HG02938 (cell line): ENCODE data around the gene BCAT1.
"Not testable (repeated sequence)": the region's sequence is repeated elsewhere in the genome, so short reads cannot be mapped to it uniquely, and the experiment has no call there.

Experiments used
- ATAC-seq: cut with Tn5 transposase; IDR thresholded peaks from one replicate; pipeline ENCODE4 v1.9.1; 2021; ENCODE audit warnings: mild to moderate bottlenecking, moderate library complexity; ENCODE audit not compliant: unreplicated experiment

Gene BCAT1

DNA sequence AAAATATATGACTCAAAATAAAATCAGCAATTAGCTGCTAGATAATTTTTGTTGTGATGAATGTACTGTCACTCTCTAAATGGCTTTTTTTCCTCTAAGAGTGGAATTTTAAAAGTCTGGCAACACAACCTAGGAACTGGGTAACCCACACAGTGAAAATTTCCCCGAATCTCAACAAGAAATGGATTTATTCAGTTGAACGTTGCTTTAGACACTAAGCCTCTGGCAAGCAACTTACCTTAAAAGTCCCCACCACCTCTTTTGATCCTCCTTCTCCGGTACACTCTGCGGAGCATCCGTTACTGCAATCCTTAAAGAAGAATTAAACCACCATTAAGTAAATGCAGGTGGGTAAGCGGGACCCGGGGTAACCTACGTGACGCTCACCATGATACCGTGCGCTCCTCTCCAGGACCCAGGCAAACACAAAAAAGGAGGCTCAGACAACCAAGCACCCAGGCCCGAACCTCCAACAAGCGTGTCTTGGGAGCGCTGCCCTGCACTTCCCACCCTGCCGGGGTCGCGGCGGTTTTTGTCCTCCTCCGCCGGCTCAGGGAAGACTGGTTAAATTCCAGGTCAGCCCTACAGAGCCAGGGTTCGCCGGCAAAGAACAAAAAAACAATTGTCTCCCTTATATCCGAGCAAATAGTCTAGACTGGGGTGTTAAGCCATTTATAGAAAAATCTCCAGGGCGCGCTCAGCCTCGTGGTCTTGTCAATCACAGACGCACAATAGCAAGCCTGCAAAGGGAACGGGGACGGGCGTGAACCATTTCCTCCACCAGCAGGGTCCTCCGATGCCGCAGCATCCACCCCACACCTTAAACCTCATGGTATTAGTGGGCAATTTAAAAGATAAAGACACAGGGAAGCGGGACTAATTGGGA, 47.1 kb downstream of the BCAT1 start:
- no peak for ATAC-seq

DNA sequence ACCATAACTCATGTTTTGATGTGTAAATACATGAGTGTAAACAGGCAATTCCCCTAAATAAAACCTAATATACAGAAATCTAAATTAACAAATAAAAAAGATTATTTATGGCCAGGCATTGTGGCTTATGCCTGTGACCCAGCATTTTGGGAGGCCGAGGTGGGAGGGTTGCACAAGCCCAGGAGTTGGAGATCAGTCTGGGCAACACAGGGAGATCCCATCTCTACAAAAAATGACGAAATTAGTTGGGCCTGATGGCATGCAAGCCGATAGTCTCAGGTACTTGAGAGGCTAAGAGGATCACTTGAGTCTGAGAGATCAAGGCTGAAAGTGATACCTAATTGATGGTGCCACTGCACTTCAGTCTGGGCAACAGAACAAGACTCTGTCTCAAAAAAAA, 48.7 kb downstream of the BCAT1 start:
- no peak for ATAC-seq

DNA sequence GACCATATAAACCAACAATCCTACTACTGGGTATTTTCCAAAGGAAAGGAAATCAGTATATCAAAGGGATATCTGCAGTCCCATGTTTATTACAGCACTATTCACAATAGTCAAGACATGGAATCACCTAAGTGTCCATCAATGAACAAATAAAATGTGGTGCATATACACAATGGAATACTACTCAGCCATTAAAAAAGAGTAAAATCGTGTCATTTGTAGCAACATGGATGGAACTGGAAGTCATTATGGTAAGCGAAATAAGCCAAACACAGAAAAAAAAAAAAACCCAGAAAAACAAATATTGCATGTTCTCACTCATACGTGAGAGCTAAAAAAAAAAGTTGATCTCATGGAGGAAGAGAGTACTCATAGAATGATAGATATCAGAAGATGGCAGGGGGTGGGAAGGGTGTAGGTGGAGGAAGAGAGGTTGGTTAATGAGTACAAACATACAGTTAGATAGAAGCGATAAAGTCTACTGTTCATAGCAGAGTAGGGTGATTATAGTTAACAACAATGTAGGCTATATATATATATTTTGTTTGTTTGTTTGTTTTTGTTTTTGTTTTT, 49.3 kb downstream of the BCAT1 start:
- ATAC-seq, result no peak

DNA sequence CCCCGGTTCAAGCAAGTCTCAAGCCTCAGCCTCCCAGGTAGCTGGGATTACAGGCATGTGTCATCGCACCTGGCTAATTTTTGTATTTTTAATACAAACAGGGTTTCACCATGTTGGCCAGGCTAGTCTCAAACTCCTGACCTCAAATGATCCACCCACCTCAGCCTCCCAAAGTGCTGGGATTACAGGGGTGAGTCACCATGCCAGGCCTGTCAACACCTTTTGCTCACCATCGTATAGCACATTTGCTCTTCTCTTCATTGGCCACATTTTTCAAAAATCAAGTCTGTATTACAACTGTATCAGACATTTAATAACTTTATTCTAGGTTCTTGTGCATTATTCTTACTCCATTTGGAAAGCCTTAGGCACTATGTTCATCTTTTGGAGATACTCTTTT, 50.3 kb downstream of the BCAT1 start:
- no peak for ATAC-seq

DNA sequence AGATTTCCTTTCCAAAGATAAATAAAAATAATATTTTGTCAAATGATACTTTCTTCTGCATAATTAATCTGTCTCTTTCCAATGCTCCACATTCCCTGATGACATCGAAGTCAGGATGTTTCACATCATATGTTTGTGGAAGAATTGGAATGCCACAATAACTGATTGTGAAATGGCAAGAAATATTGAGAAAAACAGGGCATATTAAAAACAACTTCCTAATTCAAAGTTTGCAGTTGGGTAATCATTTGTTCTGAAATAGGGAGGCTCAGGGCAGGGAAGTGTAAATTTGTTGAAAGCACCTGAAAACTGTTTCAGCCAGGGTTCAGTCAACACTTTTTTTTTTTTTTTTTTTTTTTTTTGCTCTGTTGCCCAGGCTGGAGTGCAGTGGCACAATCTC, 50.7 kb downstream of the BCAT1 start:
- no peak for ATAC-seq

DNA sequence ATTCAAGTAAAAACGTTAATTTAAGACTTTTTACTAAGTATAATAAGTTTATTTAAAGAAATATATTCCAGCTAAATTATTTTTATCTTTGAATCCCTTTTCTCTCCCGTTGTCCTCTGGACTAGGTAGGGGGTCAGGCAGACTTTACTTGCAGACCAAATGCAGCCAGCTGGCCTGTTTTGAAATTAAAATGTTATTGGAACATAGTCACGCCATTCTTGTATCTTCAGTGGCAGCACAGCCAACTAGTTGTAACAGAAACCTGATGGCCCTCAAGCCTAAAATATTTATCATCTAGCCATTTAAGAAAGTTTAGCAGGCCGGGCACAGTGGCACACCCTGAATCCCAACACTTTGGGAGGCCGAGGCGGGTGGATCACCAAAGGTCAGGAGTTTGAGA, 52.7 kb downstream of the BCAT1 start:
- ATAC-seq, result no peak

DNA sequence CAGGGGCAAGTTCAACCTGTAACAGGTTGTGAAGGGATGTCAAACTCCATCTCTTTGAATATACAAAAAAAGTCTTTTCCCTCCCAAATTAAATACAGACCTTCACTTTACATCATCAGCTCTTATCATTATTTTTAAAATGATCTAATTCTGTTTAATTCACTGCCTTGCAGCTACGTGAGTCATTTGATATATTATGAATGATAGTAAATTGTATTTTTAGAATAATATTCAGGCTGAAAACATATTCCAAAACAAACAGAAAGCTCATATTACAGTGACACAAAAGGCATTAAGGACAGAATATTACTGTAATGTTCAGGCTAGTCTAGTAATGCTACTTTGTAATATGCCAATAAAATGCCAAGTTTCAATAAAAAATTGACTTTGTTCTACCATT, 53.3 kb downstream of the BCAT1 start:
- ATAC-seq, result no peak

DNA sequence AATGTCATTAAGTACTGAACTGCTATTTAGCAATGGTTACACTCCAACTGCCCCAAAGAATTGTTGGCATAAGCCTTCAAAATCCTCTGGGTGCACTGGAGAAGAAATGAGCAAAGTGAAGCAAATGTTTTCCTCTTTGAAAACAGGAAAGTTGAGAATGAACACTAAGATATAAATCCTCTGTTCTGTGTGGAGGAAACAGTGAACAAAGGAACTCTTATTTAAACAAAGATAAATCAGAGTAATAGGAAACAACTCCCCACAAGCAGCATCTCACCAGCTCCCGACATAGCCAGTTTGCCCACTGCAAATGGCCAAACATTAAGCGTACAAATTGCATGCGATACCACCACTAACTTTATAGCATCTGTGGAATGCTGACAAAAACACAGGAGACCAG, 54.0 kb downstream of the BCAT1 start:
- ATAC-seq, result no peak

DNA sequence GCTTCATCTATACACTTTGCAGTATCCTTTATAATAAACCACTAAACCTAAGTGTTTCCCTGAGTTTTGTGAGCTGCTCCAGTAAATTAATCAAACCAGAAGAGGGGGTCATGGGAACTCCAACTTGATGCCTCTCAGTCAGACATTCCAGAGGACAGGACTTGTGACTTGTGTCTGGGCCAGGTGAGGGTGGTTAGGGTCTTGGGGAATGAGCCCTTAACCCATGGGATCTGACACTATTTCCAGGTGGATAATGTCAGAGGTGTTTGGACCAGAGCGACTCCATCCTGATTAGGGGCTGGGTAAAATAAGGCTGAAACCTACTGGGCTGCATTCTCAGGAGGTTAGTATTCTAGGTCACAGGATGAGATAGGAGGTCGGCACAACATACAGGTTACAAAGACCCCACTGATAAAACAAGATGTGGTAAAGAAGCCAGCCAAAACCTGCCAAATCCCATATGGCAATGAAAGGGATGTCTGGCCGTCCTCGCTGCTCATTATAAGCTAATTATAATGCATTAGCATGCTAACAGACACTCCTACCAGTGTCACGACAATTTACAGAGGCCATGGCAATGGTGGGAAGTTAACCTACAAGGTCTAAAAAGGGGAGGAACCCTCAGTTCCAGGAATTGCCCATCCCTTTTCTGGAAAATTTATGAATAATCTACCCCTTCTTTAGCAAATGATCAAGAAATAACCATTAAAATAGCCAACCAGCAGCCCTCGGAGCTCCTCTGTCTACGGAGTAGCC, 58.7 kb downstream of the BCAT1 start:
- no peak for ATAC-seq

DNA sequence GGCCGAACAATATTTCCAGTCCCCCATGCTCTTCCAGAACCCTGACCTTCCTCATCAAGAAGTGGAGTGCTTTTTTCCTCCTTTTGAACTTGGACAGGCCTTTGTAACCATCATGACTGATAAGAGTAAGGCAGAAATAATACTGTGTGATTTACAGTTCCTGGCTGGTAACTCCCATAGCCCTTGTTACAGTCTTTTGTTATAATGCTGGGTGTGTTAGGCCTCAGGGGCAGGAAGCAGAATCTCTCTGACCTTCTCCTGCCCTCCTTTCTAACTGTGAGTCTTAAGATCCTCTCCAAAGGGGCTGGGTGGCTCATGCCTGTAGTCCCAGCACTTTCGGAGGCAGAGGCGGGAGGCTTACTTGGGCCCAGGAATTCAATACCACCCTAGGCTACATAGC, 59.5 kb downstream of the BCAT1 start:
- no peak for ATAC-seq

DNA sequence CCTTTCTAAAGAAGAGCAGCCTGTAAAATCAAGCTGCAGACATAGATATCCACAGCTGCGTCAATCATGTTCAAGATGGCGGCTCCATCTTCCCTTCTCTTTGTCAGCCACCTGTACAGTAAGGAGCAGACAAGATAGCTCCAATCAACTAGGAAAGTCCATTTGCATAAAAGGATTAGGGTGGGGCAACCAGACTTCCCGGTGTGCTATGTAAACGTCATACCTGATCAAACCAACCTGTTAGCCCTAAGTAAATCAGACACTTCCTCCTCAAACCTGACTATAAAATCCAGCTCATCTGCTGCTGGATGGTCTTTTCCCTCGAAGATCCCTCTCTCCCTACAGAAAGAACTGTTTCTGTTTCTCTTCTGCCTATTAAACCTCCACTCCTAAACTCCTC, 60.1 kb downstream of the BCAT1 start:
- ATAC-seq, result no peak

DNA sequence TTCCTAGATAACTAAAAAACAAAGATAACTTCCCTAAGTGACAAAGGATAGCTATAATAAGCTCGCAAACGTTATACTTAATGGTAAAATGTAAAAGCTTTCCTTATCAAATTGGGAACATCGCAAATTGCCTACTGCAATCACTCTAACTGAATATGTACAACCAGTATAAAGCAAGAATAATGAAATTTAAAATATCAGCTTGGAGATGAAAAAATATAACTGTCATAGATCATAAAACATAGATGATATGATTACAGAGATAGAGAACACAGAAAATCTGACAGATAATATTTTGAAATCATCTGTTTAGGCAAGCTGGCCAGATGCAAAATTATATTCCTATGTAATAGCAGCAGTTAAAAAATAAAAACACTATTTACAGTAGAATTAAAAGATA, 64.0 kb downstream of the BCAT1 start:
- ATAC-seq, result no peak

DNA sequence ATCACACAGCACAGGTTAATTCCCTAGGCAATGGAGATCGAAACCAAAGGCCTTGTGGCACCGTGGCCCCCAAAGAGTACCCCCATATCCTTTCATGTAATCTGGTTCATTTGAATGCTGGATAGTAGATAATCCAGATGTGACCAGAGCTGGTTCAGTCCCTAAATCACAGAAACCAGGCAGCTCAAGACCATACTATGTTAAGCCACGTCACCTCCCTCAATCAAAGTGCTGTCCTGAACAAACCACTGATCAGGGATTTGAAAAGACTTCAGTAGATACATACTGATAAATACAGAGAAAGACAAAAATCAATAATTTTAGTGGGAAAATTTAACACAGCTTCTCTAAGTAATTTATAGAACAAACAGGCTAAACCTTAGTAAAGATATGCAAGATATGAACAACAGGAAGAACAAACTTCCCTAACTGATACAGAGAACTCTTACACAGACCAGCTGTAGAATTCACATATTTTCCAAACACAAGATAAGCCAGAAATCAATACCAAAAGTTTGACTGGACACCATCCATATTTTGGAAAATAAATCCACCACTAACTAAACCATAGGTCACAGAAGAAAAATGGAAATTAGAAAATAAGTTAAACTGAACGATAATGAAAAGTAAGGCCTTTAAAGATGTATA, 67.1 kb downstream of the BCAT1 start:
- no peak for ATAC-seq

DNA sequence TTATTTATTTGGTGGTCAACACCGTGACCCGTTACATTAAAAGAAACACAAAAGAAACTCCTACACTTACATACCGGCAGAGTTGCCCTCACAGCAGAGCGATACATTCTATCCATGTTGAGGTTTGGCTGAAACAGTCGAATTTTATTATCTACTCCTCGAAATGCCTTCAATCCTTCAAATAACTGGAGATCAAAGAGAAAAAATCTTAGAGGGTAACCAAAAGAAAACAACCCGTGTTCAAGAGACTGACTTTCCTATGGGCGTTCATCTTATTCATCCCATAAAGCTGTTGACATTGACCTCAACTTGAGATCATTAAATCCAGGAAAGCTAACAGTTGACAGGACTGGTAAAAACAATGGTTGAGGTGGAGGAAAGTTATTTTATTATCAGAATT, 67.7 kb downstream of the BCAT1 start:
- ATAC-seq, result no peak

DNA sequence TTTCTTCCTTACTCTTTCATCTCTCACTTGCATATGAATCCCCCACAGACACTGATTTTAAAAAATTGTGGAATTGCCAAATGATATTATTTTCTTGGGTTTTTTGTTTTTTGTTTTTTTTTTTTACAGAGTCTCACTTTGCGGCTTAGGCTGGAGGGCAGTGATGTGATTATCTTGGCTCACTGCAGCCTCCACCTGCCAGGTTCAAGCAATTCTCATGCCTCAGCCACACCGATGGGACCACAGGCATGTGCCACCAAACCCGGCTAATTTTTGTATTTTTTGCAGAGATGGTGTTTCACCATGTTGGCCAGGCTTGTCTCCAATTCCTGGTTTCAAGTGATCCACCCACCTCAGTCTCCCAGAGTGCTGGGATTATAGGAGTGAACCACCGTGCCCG, 68.2 kb downstream of the BCAT1 start:
- ATAC-seq, result no peak

DNA sequence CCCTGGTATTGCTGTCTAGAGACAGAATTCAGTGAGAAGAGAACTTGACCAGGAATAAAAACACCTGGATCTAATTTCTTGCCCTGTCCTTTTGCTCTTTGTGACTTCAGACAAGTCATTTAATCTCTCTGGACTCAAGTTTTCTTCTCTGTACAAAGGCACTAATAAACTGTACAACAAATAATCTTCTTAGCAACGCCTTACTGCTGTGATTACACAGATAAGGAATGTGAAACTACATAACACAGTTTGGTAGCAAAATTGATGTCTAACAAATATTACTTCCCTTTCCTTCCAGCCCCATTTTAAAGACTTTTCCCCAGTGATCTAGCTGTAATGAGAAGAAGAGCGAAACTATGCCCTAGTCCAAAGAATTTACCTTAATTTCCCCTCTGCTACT, 69.3 kb downstream of the BCAT1 start:
- no peak for ATAC-seq

DNA sequence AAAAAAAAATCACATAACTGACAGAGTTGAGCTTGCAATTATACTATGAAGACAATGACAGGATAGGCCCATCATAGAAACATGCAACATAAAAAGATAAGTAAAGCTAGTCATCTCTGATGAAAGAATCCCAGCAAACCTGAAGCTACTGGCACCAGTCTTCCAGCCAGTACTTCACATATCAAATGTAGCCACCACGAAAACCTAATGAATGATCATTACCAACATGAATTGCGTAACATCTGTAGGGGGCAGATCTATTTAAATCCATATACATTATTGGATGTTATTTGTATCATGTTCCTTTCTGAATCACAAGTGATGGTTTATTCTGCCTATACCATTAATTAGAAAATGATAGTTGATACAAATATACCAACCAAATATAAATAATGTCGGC, 73.9 kb downstream of the BCAT1 start:
- ATAC-seq, result no peak

DNA sequence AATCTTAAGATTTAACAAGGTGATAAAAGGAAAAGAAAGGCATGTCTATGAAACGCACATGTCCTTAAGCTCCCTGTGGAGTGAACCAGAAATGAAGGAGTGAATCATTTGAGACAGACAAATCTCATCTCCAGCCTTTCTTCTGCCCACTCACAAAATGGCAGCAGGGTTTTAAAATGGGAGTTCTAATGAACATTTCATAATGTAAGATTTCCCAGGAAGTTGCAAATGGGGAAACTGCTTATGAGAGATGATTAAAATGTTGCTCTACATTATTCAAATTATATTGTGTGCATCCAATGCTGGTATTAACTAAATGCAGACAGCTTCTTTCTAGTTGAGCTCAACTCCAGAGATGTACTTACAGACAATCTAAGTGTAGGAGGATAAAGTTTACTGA, 76.7 kb downstream of the BCAT1 start:
- ATAC-seq, result no peak

DNA sequence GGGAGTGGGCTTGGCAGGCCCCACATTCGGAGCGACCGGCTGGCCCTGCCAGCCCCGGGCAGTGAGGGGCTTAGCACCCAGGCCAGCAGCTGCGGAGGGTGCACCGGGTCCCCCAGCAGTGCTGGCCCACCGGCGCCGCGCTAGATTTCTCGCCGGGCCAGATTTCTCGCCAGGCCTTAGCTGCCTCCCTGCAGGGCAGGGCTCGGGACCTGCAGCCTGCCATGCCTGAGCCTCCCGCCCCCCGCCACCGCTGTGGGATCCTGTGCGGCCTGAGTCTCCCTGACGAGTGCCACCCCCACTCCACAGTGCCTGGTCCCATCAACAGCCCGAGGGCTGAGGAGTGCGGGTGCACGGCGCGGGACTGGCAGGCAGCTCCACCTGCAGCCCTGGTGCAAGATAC, 82.8 kb downstream of the BCAT1 start:
- ATAC-seq, result not testable (repeated sequence)

DNA sequence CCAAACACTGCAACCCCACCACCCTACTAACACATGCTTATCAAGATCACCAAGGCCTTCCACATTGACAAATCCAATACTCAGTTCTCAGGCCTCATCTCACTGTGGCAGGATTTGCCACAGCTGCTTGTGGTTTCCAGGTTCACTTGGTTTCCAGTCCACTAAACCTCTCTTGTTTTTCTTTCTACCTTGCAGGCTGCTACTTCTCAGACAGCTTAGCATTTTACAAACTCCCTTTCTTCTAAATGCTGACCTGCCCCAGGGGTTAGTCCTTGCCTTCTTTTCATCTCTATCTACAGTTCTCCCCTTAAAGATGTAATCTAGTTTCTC, 84.1 kb downstream of the BCAT1 start:
- ATAC-seq, result no peak

DNA sequence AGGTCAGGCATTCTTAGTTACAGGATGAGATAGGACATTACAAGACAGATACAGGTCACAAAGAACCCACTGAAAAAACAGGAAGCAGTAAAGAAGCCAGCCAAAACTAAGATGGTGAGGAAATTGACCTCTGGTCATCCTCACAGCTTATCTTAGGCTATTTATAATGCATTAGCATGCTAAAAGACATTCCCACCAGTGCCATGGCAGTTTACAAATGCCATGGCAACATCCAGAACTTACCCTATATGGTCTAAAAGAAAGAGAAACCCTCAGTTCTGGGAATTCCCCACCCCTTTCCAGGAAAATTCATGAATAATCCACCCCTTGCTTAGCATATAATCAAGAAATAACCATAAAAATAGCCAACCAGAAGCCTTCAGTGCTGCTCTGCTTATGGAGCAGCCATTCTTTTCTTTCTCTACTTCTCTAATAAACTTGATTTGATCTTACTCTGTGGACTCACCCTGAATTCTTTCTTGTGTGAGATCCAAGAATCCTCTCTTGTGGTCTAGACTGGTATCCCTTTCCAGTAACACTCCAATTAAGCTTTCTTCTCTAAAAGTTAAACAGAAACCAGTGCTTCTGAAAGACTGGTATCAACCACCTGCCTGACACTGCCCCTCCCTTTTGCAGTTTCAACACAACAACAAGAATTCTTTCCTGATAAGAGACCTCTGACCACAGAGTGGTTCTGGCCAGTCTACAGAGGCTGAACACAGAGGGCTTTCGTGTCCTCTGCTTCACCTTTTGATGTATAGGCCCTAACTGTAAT, 86.9 kb downstream of the BCAT1 start:
- peak; percentile 67 for ATAC-seq
